Endothelial cell of umbilical vein (primary cell): ENCODE data around the gene ZNF687. TPM values are rescaled to one million over a fixed set of nuclear protein-coding genes. Genes with fewer than 3 reads are reported as not detected.

Experiments used
- BruUV-seq: library from RNA; stranded (reverse); fragments of 400-500 nt; replicated peaks from 2 replicates; lab custom pipeline; 2021; lab: Mats Ljungman, UMichigan
- CTCF ChIA-PET: fragments of 300-600, 350-600 bp; sonication (Branson Sonifier 250); formaldehyde crosslinking; loops from one replicate; lab custom pipeline; 2021; ENCODE audit warnings: antibody characterized with exemption, inconsistent platforms; lab: Charles Lee
- POLR2A ChIA-PET: fragments of 300-600, 350-600 bp; sonication (Branson Sonifier 250); formaldehyde crosslinking; loops from one replicate; lab custom pipeline; 2021; ENCODE audit warnings: antibody characterized with exemption, inconsistent platforms; lab: Charles Lee
- DNase-seq: peaks from one replicate; pipeline ENCODE4 v3.0.0-alpha.2; 2011; ENCODE audit warnings: low read depth, low spot score
- FAIRE-seq: peaks from 2 replicates; lab custom pipeline; 2011; peaks lifted over from hg19 to GRCh38; lab: Jason Lieb, UNC
- H2AFZ ChIP-seq: 2 replicates; pipeline ENCODE4 v1.6.0; 2012; ENCODE audit warnings: low read depth, low read length, control low read depth, inconsistent platforms
- H3K27ac ChIP-seq: 2 replicates; pipeline ENCODE4 v1.5.1; 2011; ENCODE audit warnings: low read depth, mild to moderate bottlenecking, control low read depth, low read length, moderate library complexity; ENCODE audit not compliant: insufficient read depth
- H3K27me3 ChIP-seq, 2 experiments: 2 replicates each; pipeline versions ENCODE4 v1.6.0 to v1.6.1; 2011; ENCODE audit warnings: low read length in 2 of 2, mixed read lengths in 1 of 2; ENCODE audit not compliant: control insufficient read depth in 2 of 2, insufficient read depth in 2 of 2
- H3K36me3 ChIP-seq, 2 experiments: 2 replicates in 1 of 2; 3 replicates in 1 of 2; pipeline ENCODE4 v1.5.1; 2011; ENCODE audit warnings: low read length in 2 of 2, mild to moderate bottlenecking in 1 of 2, moderate library complexity in 1 of 2; ENCODE audit not compliant: control insufficient read depth in 2 of 2, insufficient read depth in 2 of 2; ENCODE audit errors: extremely low read depth in 1 of 2
- H3K4me1 ChIP-seq: 3 replicates; pipeline ENCODE4 v1.5.1; 2011; ENCODE audit warnings: mild to moderate bottlenecking, low read length; ENCODE audit not compliant: control insufficient read depth, insufficient read depth; ENCODE audit errors: extremely low read depth
- H3K4me2 ChIP-seq: 2 replicates; pipeline ENCODE4 v1.6.1; 2011; ENCODE audit warnings: low read length, control low read depth, mixed read lengths; ENCODE audit not compliant: insufficient read depth
- H3K4me3 ChIP-seq, 3 experiments: fragments of 200-600 bp in 1 of 3; sonication (generic), shearing (Covaris generic) in 1 of 3; replicated peaks in 1 of 3; 2 replicates each; pipeline ENCODE4 v1.5.1; 2011 to 2016; ENCODE audit warnings: control low read depth in 3 of 3, low read length in 3 of 3, mild to moderate bottlenecking in 2 of 3, inconsistent platforms in 1 of 3, low read depth in 1 of 3, moderate library complexity in 1 of 3; ENCODE audit not compliant: insufficient read depth in 1 of 3
- H3K79me2 ChIP-seq: 2 replicates; pipeline ENCODE4 v1.6.0; 2012; ENCODE audit warnings: low read length, inconsistent platforms; ENCODE audit not compliant: control insufficient read depth, insufficient read depth
- H3K9ac ChIP-seq: replicated peaks from 2 replicates; pipeline ENCODE3; 2011; ENCODE audit warnings: low read length, control low read depth; ENCODE audit not compliant: insufficient read depth; ENCODE audit errors: extremely low read depth
- H3K9me1 ChIP-seq: replicated peaks from 3 replicates; pipeline ENCODE4 v1.6.0; 2011; ENCODE audit warnings: mild to moderate bottlenecking, low read length; ENCODE audit not compliant: control insufficient read depth, insufficient read depth; ENCODE audit errors: extremely low read depth
- H3K9me3 ChIP-seq: replicated peaks from 2 replicates; pipeline ENCODE4 v1.5.1; 2012; ENCODE audit warnings: low read length, inconsistent platforms; ENCODE audit not compliant: control insufficient read depth, insufficient read depth
- H4K20me1 ChIP-seq: replicated peaks from 2 replicates; pipeline ENCODE3; 2011; ENCODE audit warnings: mild to moderate bottlenecking, low read length; ENCODE audit not compliant: control insufficient read depth, insufficient read depth; ENCODE audit errors: extremely low read depth
- CTCF ChIP-seq, 2 donors: IDR thresholded peaks; 1 replicate in 1 of 2; 2 replicates in 1 of 2; pipeline ENCODE4 v1.5.1; 2011; ENCODE audit warnings: low read length in 2 of 2, mild to moderate bottlenecking in 2 of 2, moderate library complexity in 2 of 2, control low read depth in 1 of 2, inconsistent platforms in 1 of 2, low read depth in 1 of 2; ENCODE audit not compliant: insufficient read depth in 1 of 2; ENCODE audit errors: extremely low read depth in 1 of 2
- POLR2A ChIP-seq: IDR thresholded peaks from 2 replicates; pipeline ENCODE4 v1.6.1; 2012; ENCODE audit warnings: low read depth, mild to moderate bottlenecking, control low read depth, low read length
- dilution Hi-C: fragments of 300-500 bp; cut with MboI; formaldehyde crosslinking; loops from one replicate; pipeline ENCODE4 v1.15.0; 2019; ENCODE audit warnings: low sequenced_read_pairs; ENCODE audit not compliant: extremely low pct_ligation_motif_present
- intact Hi-C: fragments of 100-400 bp; cut with micrococcal nuclease; formaldehyde crosslinking; loops from one replicate; pipeline ENCODE4 v1.10.0; 2022
- polyA plus RNA-seq, 4 experiments: library from polyadenylated mRNA; depleted of rRNA in 3 of 4; stranded (reverse) in 3 of 4; unstranded in 1 of 4; fragments of >200 nt; gene quantifications; 2 replicates each; pipeline versions ENCODE4 v1.2.1 to v1.2.3, GENCODE V29; 2011 to 2012; ENCODE audit warnings: missing spikeins in 1 of 4
- total RNA-seq: library from RNA; stranded (reverse); gene quantifications from 2 replicates; pipeline ENCODE4 v1.2.3, GENCODE V29; 2021

ZNF687 gene
- total and polyA plus RNA-seq, 2 donors (not counting 3 experiments of a cell fraction or from before 2014, with no cell fraction given), result 17.9 to 20.1 TPM

GRCh38 chr1:151326619-151327222 is 44.6 kb downstream of the ZNF687 start:
- Histone ChIP-seq H3K27ac (peak overlapping the region; percentile 93), H3K9me3 (no peaks in the 10 kb centered on the region), H3K4me1 (peaks cover 22% of the 10 kb centered on the region), H3K9me1 (no peaks in the 10 kb centered on the region), H3K79me2 (peaks cover 28% of the 10 kb centered on the region), H3K36me3 (peaks cover 0 to 3% of the 10 kb centered on the region in 2 experiments), H4K20me1 (no peaks in the 10 kb centered on the region), H3K4me3 (peak overlapping the region; percentile 63 to 86 (median 83)), H3K27me3 (no peaks in the 10 kb centered on the region), H2AFZ (peak overlapping the region; percentile 0), H3K9ac (peak overlapping the region; percentile 97), H3K4me2 (peak overlapping the region; percentile 79)
- DNase-seq, result peak; percentile 51
- TF ChIP-seq POLR2A, result peak; percentile 57
- TF ChIP-seq CTCF (IDR thresholded peaks at IDR 0.05; ENCODE audit: extremely low read depth in 1 of 2, insufficient read depth in 1 of 2, low read depth in 1 of 2, low read length in 2 of 2), result no peak
- POLR2A ChIA-PET, result interaction anchor here (0.6 to 1.8 kb wide), 4 partner anchors 10 to 214 kb away, joined by 3 to 11 read pairs (median 4); no protein-coding TSS in a partner anchor
- dilution Hi-C loops, result no loop called here
- BruUV-seq, result no TSS peak
- CTCF ChIA-PET, result interaction anchor here (0.7 to 5.9 kb wide), 6 partner anchors 10 to 92 kb away, joined by 3 to 103 read pairs (median 9); no protein-coding TSS in a partner anchor
- FAIRE-seq, result no peak
- intact Hi-C loops, result loop anchor here (1.0 to 5.0 kb wide), 4 partner anchors 14 to 129 kb away; partner anchors contain the start of gene PIP5K1A
